HG02973 (cell line): ENCODE data around the gene KLRG1.

Source experiments
- ATAC-seq: cut with Tn5 transposase; IDR thresholded peaks from one replicate; pipeline ENCODE4 v1.9.1; 2021; ENCODE audit warnings: moderate library complexity; ENCODE audit not compliant: unreplicated experiment

KLRG1 gene

DNA sequence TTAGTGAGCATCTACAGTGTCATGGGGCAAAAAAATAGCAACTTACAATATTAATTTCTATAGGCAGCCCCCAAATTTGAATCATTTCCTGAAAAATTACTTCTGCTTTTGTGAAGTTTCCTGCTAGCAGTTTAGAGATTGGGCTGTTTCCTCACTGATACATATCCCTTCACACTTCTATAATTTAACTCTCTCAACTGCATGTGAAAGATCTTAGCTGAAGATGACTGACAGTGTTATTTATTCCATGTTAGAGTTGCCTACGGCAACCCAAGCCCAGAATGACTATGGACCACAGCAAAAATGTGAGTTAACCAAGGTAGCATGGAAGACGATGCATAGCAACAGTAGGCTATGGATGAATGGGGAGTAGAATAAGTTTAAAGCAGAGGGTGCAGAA is at the start of gene KLRG1:
Gene KLRG1 (plus strand): TSS at position 134 of the 400 bp plus-strand sequence. CDS start 90 bp downstream, at position 224.
- ATAC-seq = no peak

DNA sequence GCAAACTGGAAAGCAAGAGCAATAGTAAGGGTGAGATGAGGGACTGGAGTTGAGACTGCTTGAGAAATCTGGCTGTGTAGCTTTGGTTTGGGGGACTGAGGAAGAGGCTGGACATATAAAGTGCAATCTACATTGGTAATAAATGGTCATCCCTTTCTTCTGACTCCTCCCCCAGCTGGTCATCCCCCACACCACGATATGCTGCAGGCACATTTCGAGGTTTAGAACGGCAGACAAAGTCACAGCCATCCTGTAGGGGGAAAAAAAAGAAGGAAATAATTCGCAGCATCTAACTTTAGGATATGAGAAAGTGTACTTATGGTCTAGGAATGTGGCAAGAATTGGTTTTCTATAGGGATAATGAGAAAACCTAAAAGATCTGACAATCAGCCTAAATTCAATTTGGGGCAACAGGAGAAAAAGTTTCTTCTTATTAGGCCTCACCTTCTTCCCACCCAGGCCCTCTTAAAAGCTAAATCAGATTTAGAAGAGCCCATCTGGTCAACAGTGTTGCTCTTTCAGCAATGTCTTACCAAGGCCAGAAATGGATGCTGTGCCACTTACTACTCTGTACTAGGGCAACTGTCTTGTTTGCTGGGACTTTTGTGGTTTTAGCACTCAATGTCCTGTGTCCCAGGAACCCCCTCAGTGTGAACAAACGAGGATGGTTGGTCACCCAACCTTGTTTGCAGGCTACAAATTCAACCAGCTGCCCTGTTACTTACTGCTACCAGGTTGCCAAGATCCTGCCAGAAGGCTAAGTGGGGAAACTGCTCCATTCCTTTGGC is 47.5 kb upstream of the KLRG1 start:
- ATAC-seq = no peak

DNA sequence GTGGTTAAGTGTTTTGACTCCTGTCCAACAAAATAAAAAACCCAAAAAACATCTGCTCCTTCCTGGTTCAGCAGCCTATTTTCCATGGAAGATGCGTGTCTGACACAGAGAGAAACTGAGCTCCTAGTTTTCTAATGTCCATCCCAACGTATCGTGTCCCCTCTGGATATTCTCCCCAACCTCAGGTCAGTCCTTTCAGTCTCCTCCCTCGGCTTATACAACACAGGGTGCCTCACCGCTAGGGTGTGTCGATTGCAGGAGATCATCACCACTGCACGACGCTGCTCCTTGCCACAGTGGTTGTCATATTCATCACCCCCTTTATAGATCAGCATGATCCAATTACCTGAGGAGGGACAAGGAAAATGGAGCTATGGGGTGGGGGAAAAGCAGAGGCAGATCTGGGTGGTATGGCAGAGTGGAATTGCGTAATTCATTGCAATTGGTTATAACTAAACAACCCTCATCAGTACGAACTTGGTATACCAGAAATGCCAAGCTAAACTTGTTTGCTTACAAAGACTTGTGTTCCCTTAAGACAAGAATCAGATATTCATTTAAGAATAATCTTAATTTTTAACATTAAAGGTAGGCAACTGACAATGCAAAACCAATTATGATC is 45.7 kb upstream of the KLRG1 start:
- ATAC-seq = no peak

DNA sequence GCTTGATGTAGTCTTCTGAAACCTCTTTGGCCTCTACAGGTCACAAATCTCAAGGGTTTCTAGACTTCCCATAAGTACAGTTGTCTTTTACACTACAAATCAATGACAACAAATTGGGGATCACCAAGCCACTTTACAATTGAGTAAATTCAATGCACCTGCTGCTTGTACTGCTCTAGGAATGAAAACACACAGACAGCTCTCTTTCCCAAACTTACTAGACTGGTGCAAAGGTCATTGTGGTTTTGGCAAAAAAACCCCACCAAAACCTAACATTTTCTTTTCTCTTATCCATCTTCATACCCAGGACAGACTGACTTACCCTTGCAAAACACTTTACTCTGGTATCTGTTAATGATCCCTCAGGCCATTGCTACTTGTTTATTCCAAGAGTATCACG is 42.6 kb upstream of the KLRG1 start:
- ATAC-seq = no peak

DNA sequence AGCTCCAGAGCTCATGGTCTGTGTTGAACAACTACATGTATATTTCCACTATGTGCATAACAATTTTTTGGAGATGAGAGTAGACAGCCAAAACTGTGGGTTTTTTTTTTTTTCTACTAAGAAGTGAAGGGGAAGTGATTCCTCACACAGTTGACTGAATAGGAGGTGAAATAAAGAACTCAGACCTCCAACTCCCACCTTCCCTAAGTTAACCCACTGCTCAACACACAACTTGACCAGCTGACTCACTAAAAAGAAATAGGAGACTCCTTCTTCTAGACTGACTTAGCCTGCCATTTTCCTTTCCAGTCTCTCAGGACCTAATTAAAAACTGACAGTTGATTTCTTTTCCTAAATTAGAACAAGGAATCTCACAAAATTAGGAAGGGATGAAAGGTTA is 41.6 kb upstream of the KLRG1 start:
- ATAC-seq = no peak

DNA sequence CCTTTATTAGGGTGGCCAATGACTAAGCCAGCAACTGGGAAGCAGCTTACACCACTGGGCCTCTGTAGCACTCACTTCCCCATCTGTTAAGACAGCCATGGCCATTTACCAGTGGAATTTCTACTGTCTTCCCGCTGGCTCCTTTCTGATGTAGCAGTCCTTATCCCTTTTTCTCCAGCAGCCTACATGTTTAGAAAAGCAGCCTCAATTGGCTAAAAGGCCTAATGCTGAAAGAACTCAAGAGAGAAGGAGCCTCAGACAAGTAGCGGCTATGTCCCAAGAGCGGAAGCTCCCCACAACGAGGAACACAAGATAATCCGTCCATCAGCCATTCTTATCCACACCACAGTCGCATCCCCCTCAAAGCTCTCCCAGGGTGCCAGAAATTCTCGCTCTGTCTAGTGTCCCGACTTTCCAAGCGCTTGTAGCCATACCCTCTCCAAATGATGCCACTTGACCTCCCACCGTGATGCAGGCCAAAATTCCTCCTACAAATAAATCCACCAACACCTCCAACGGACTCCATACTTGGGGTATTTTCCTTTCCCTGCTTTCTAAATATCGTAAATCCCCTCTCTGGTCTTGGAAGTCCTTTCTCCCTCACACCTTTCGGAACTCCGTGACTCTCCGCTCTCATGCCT is 40.5 kb upstream of the KLRG1 start:
- no peak for ATAC-seq

DNA sequence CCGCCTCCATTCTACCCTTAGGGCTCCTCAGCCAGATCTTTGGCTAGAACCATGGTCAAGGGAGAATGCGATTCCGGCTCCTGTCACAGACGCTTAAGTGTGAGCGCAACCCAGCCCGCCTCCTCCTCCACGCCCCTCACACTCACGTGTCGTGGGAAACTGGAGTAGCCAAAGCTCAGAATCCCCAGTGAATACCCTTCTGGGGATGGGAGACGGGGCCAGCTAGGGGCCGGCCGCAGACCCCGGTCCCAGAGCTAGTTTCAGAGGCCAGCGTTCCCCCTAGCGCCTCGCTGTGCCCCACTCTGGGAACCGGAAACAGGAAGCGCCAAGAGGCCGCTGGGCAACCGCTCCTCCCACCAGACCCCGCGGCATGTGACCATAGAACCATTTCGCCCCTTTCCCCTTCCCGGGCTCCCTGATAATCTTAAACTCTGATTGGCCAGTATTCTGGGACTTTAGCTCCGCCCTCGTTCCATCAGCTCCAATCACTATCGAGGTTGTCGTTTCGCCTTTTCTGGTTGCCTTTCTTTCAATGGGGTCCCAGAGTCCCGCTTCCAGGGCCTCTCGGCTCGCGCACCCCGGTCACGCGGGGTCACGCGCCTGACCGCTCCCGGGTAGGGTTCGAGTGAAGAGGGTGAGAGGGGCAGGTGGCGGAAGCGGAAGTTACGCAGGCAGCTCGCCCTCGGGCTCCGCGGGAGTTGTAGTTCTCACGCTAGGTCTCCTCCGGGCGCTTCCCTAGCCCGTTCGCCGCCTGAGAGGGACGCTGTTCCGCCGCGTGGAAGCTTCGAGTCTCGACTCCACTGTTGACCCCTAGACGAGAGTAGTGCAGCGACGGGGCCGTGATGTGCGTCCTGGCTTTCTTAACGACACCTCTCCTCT is 39.8 kb upstream of the KLRG1 start, which contains the start of gene M6PR:
Gene M6PR (minus strand): TSS at position 304 of the 879 bp plus-strand sequence. CDS start 3,241 bp downstream, outside the sequence.
- ATAC-seq = peak; percentile 78

DNA sequence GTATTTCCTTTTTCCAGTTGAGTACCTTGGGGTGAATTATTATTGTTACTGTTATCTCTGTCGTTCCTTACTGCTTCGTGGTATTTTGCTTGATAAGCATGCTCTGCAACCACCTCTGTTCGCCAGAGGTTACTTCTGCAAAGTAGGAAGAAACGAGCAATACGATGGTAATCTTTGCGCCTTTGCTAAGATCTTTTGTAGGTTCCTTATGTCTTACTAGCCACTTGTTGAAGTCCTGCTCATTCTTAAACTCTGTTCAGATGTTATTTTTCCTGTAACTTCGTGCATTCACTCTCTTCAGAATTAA is 39.2 kb upstream of the KLRG1 start:
- ATAC-seq = peak; percentile 6

DNA sequence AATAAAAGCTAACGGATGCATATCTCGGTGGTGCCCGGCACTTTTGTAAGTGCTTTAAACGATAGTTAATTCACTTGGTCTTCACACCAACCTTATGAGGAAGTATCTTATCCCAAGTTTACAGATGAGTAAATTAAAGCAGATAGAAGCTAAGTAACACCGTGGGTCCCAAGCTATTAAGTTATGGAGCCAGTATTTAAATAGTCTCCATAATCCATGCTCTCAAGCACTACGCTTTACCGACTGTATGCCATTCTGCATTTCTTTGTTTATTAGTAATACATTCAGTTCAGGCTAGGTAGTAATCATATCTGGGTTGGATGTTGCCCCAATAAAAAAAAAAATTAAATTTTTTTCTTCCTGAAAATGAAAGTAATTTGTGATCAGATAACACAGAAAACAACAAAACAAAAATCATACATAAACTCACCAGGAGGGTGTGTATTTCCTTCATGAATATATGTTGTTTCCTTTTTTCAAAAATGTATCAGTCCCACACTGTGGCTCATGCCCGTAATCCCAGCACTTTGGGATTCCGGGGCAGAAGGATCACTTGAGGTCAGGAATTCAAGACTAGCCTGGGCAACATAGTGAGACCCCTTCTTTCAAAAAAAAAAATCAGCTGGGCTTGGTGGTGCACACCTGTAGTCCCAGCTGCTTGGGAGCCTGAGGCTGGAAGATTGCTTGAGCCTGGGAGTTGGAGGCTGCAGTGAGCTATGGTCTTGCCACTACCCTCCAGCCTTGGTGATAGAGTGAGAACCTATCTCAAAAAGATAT is 38.5 kb upstream of the KLRG1 start:
- ATAC-seq = no peak

DNA sequence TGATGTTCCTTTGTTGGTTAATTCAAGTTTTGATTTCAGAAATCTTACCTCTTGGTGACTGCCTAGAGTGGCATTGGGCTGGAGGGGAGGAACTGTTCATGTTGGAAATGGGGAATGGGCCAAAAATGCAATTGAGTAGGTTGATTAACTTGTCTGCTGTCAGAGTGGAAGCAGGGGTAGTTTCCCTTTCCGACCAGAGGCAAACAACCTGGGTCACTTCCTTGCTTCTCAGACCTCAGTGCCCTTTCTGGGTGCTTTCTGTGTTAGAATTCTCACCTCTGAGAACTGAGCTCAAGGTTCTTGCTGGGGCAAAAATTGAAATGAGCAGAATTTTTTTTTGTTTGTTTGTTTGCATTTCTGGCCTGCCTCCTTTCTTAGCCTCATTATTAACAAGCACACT is 37.6 kb upstream of the KLRG1 start:
- ATAC-seq = no peak

DNA sequence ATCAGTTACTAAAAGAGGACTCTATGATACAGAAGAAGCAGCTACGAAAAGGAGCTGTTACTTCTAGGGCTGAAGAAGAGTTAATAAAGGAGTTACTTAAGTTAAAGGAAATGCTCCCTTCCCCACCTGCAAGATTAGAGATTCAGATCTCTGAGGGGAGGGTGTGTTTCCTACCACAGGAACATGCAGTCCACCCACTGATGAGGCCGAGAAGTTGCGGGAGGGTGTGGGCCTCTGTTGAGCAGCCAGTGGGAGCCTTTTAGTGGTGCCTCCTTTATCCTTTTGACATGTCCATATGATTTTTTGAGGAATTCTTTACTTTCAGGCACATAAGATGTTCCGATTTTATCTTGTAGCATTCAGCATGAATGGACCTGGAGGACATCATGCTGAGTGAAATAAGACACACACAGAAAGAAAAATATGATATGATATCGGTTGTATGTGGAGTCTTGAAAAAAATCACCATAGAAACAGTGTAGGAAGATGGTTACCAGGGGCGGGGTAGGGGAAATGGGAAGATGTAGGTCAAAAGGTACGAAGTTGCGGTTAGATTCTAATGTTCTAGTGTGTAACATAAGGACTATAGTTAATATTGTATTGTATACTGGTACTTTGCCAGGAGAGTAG is 35.5 kb upstream of the KLRG1 start:
- no peak for ATAC-seq

DNA sequence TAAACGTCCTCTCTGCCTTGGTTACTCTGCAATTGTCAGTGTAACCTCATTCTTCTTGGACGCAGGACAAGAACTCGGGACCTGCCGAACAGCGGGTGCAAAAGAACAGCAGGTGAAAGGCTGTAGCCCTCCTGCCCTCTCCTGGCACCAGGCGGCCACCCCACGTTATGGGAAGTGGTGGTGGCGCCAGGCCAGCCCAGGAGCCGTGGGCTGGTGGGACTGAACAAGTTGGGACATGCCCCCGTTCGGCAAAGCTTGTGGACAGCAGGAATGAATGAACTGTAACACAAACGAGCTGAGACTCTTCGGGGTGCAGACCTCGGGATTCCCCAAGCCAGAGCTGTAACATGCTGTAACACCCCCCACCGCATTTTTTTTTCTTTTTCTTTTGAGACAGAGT is 33.3 kb upstream of the KLRG1 start:
- ATAC-seq = no peak

DNA sequence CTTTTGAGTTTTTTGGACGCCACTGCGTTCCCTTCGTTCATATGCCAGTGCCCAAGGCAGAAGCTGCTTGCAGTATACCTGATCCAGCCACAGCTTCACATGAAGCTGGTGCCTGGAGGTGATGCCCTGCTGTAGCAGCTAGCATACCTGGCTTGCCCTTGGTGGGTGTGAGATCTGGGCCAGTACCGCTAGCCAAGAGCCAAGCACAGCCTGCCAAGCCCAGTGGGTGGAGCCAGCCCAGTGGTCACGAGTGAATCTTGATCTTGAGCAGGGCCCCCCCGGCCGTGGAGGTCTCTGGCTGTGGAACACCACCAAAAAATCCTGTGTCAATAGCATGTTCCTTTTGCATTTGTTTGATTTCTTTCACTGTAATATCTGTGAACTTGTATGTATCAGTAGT is 32.6 kb upstream of the KLRG1 start:
- ATAC-seq = no peak

DNA sequence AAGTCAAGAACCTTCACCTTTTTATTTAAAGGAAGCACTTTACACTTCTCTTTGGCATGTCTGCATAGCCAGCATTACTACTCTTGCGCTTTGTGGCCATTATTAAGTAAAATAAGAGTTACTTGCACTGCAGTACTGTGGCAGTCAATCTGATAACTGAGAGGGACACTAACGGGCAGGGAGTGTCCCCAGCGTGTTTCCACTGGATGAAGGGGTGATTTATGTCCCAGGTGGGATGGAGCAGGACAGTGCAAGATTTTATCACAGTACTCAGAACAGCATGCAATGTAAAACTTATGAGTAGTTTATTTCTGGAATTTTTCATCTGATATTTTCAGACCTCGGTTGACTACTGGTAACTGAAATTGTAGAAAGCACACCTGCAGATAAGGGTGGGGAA is 31.8 kb upstream of the KLRG1 start:
- ATAC-seq = no peak

DNA sequence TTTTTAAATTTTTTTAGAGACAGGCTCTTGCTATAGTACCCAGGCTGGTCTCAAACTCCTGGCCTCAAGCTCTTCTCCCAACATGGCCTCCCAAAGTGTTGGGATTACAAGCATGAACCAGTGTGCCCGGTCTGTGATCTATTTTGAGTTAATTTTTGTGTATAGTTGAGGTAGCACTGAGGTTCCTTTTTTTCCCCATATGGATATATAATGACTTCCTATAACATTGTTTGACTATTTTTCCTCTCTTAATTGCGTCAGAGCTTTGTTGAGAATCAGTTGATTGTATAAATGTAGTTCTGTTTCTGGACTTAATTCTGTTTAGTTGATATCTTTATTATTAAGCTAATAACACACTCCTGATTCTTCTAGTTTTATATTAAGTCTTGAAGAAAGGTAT is 31.3 kb upstream of the KLRG1 start:
- no peak for ATAC-seq

DNA sequence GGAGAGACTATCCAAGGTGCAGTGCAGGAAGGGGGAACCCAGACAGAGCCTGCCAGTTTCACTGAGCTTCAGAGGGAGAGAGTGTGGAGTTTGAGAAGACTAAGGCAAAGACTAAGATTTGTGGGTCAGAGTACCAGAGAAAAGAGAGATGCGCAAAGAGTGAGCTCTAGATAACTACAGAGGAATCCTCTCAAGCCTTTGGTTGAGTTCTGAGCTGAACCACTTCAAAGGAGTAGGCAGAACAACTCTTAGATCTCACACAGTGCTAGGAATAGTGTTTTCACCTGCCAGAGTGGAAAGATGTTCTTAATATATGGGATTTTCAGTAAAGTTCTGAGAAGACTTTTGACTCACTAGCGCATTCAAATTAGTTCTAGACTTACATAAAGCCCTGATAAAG is 29.2 kb upstream of the KLRG1 start:
- no peak for ATAC-seq

DNA sequence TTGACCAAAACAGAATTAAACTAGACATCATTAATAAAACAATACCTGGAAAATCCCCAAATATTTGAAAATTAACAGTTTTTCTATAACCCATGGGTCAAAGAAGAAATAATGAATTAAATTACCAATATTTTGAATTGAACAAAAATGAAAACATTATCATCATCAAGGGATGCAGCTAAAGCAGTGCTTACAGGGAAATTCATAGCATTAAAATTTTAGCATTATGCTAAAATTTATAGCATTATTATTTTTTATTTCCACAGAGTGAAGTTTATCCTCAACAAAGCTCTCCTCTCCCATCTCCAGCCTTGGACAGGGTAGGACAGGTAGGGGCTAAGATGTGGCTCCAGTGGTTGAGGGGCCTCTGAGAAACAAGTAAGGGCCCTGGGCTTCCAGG is 20.6 kb upstream of the KLRG1 start:
- no peak for ATAC-seq

DNA sequence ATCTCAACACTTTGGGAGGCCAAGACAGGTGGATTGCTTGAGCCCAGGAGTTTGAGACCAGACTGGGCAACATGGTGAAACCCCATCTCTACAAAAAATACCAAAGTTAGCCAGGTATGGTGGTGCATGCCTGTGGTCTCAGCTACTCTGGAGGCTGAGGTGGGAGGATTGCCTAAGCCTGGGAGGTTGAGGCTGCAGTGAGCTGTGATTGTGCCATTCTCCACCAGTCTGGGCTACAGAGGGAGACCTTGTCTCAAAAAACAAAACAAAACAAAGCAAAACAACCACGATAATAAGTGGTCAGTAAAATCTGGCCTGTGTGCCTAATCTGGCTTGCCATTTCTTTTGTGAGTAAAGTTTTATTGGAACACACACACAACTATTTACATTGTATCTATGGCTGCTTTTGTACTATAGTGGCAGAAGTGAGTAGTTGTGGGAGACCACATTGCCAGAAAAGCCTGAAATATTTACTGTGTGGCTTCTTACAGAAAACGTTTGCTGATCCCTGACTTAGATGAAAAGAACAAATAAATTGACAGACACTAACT is 19.4 kb upstream of the KLRG1 start:
- no peak for ATAC-seq

DNA sequence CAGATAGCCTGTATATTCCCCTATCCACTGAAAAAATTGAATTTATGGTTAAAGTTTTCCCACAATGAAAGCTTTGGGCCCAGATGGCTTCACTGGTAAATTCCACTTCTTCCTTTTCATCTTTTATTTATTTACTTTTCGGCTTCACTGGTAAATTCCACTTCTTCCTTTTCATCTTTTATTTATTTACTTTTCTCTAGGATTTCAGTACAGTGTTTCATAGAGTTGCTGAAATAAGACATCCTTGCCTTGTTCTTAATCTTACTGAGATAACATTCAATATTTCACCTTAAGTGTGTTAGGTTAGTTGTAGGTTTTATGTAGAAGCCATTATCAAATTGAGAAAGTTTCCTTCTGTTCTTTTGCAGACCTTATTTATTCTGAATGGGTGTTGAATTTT is 18.9 kb upstream of the KLRG1 start:
- no peak for ATAC-seq

DNA sequence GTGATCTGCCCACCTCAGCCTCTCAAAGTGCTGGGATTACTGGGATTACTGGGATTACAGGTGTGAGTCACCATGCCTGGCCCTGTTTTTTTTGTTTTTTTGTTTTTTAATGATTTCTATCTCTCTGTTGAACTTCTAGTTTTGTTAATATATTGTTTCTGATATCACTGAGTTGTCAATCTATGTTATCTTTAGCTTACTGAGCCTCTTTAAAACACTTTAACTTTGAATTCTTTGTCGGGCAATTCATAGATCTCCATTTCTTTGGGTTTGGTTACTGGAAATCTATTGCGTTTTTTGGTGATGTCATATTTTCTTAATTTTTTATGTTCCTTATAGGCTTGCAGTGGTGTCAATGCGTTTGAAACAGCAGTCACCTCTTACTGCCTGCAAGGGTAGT is 9.2 kb upstream of the KLRG1 start:
- no peak for ATAC-seq
